ENCODE measurements around the gene ZNF780A.
"Not testable (repeated sequence)": the region's sequence is repeated elsewhere in the genome, so short reads cannot be mapped to it uniquely, and the experiment has no call there.

Gene ZNF780A

GRCh38 chr19:40081411-40081810, 9.3 kb downstream of the ZNF780A start:
- no peak for DNase-seq

GRCh38 chr19:40080289-40080688, 10.5 kb downstream of the ZNF780A start:
- DNase-seq = no peak

- DNase-seq = no peak
These were observed 12.4 kb downstream of the ZNF780A start for GRCh38 chr19:40078377-40078776.

- DNase-seq = no peak
These were observed 20.7 kb downstream of the ZNF780A start for GRCh38 chr19:40070058-40070457.

- no peak for DNase-seq
These were observed 31.1 kb downstream of the ZNF780A start for GRCh38 chr19:40059624-40060023.

DNA sequence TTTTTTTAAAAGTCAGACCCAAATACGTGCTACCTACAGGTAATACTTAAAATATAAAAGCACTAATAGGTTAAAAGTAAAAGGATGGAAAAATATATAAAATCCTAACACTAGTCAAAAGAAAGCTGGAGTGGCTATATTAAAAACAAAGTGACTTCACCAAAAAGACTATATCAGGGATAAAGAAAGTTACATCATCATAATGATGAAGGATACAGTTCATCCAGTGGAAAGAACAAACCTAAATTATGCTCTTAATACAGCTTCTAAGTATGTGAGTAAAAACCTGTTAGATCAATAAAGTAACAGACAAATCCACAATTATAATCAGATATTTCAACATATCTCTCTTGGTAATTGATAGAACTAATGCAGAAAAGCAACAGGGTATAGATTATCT, 33.6 kb downstream of the ZNF780A start:
- DNase-seq = no peak

DNA sequence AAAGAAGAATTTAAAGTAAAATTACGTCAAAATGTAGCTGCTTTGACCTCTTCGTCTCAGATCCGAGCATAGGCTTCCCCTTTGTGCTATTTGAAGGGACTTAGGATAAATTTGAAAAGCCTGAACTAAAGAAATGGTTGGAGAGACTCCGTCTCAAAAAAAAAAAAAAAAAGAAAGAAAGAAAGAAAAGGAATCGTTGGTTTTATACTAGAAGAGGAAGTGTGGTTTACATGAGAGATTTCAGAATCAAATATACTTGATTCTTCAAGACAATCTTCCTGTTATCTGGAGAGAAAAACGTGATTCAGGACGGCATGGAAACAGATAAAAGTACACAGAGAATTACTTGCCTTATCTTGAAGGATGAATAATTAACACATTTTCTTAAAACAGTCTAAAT, 34.2 kb downstream of the ZNF780A start:
- no peak for DNase-seq

GRCh38 chr19:40055832-40056504, 34.8 kb downstream of the ZNF780A start, which contains the start of gene ZNF780B:
ZNF780B (minus strand) TSS chr19:40056231; CDS start chr19:40050332, 5,899 bp downstream.
- DNase-seq = peak; percentile 80 to 81

DNA sequence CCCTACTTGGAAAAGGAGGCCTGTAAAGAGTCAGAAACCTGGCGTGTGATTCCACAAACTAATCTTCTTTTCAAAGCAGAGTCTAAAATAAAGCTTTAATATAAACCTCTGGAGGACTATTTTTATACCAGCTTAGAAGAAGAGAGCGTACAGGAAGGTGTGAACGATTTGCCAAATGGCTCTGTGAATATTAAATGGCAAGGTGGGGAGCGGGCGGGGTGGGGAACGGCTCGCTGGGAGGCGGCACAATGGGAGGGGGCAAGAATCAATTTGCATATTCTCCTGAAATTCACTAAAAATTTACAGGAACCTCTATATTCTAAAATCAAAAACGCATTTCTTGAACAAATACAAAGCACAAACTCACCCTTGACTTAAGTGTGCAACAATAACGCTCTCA, 35.7 kb downstream of the ZNF780A start:
- no peak for DNase-seq

- DNase-seq = no peak
These were observed 36.1 kb downstream of the ZNF780A start for GRCh38 chr19:40054632-40055031.

DNA sequence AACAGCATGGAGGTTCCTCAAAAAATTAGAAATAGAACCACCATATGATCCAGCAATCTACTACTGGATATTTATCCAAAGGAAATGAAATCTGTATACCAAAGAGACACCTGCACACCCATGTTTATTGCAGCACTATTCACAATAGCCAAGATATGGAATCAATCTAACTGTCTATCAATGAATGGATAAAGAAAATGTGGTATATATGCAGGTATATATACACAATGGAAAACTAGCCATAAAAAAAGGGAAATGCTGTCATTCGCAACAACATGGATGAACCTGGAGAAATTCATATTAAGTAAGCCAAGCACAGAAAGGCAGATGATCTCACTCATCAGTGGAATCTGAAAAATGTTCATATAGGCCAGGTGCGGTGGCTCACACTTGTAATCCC, 37.3 kb downstream of the ZNF780A start:
- no peak for DNase-seq

DNA sequence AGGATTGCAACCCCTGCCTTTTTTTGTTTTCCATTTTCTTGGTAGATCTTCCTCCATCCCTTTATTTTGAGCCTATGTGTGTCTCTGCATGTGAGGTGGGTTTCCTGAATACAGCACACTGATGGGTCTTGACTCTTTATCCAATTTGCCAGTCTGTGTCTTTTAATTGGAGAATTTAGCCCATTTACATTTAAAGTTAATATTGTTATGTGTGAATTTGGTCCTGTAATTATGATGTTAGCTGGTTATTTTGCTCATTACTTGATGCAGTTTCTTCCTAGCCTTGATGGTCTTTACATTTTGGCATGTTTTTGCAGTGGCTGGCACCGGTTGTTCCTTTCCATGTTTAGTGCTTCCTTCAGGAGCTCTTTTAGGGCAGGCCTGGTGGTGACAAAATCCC, 49.0 kb downstream of the ZNF780A start:
- not testable (repeated sequence) for DNase-seq

DNA sequence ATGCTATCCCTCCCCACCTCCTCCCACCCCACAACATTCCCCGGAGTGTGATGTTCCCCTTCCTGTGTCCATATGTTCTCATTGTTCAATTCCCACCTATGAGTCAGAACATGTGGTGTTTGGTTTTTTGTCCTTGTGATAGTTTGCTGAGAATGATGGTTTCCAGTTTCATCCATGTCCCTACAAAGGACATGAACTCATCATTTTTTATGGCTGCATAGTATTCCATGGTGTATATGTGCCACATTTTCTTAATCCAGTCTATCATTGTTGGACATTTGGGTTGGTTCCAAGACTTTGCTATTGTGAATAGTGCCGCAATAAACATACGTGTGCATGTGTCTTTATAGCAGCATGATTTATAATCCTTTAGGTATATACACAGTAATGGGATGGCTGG, 52.7 kb downstream of the ZNF780A start:
- not testable (repeated sequence) for DNase-seq

DNA sequence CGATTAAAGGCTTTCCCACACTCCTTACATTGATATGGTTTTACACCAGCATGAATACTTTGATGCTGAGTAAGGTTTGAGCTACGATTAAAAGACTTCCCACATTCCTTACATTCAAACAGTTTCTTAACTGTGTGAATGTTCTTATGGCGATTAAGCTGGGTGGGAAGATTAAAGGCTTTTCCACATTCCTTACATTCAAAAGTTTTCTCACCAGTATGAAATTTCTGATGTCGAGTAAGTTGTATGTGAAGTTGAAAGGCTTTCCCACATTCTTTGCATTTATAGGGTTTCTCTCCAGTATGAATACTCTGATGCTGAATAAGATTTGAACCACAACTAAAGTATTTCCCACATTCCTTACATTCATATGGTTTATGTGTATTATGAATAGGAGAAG, 54.7 kb downstream of the ZNF780A start:
- DNase-seq = no peak

DNA sequence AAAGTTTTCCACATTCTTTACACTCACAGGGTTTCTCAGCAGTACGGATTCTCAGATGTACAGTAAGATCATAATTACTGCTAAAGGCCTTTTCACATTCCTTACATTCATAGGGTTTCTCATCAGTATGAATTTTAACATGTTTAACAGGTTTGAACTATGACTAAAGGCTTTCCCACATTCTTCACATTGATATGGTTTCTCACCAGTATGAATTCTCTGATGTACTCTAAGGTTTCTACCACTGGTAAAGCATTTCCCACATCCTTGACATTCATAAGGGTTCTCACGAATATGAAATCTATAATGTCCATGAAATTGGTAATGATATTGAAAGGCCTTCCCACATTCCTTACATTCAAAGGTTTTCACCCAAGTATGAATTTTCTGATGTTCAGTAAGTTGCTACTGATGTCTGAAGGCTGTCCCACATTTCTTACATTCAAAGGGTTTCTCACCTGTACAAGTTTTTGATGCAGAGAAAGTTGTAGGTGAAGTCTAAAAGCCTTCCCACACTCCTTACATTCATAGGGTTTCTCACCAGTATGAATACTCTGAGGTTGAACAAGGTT, 56.7 kb downstream of the ZNF780A start:
- DNase-seq = no peak

- DNase-seq = no peak
These were observed 64.2 kb downstream of the ZNF780A start for GRCh38 chr19:40026597-40026970.

DNA sequence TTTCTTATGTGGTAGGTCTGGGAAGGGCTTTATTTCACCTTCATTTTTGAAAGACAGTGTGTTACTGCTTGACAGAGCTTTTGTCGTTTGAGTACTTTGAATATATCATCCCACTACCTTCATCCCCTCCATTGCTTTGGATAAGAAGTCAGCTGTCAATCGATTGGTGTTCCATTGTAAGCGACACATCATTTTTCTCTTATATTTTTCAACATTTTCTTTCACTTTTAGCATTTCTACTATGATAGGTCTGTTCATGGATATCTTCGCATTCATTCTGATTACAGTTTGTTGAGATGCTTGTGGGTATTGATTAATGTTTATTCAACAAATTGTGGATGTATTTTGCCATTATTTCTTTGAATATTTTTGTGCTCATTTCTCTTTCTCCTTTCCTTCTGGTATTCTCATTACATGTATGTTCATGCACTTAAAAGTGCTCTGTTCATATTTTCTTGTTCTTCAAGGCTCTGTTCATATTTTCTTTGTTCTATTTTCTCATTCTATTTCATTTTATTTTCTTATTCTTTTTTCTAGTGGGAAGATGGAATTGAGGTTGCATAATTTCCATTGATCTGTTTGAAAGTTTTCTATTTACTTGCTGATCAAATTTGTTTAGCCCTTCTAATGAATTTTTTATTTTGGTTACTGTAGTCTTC, 64.7 kb downstream of the ZNF780A start:
- no peak for DNase-seq

DNA sequence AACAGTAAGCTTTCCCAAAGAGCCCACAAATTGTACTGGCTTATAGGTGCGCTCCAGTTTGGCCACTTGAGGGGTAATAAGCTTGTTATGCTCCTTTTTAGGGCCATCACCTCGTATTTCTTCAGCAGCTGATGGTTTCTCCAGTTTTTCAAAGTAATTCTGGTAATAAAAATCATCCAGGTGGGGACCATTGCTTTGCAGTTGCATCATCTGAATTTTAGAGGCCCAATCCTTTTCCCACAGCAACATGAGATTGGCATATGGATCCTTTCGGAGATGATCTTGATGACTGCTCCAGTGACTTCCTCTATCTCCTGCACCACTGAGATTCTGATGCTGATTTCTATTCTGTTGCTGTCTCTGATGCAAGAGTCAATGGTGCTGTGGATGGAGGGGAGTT, 66.8 kb downstream of the ZNF780A start:
- no peak for DNase-seq

All from activated T-cell treated with anti-CD3 and anti-CD28 coated beads, Interleukin-2, amount 50 U/mL, for 48 hours (primary cell).